RWPE2 (cell line): Measurements from ENCODE around the gene LATS1.

Experiments used
- ATAC-seq: fragments of 200-7000 bp; cut with Tn5 transposase; 3 replicates; pipeline ENCODE4 v1.9.1; 2021; ENCODE audit warnings: low read depth
- DNase-seq: peaks from one replicate; pipeline ENCODE4 v3.0.0-alpha.2; 2020; ENCODE audit warnings: low spot score
- H3K27ac ChIP-seq: fragments of 450-650 bp; 2 replicates; pipeline ENCODE4 v1.5.1; 2017; ENCODE audit warnings: mild to moderate bottlenecking; ENCODE audit not compliant: poor library complexity, severe bottlenecking
- H3K27me3 ChIP-seq: fragments of 250-450 bp; sonication (Bioruptor Pico); 2 replicates; pipeline ENCODE4 v1.5.1; 2021; ENCODE audit warnings: mild to moderate bottlenecking, moderate library complexity; ENCODE audit not compliant: insufficient read depth, poor library complexity, severe bottlenecking
- H3K36me3 ChIP-seq: fragments of 250-450 bp; sonication (Bioruptor Pico); 2 replicates; pipeline ENCODE4 v1.5.1; 2020; ENCODE audit warnings: low read depth, mild to moderate bottlenecking, moderate library complexity
- H3K4me1 ChIP-seq: fragments of 250-450 bp; sonication (Bioruptor Pico); 2 replicates; pipeline ENCODE4 v1.5.1; 2021; ENCODE audit warnings: mild to moderate bottlenecking, moderate library complexity; ENCODE audit not compliant: insufficient read depth, poor library complexity, severe bottlenecking
- H3K4me3 ChIP-seq: fragments of 250-450 bp; sonication (Bioruptor Pico); 2 replicates; pipeline ENCODE4 v1.5.1; 2021; ENCODE audit warnings: mild to moderate bottlenecking, moderate library complexity; ENCODE audit not compliant: severe bottlenecking
- H3K9me3 ChIP-seq: fragments of 250-450 bp; sonication (Bioruptor Pico); 2 replicates; pipeline ENCODE4 v1.5.1; 2021; ENCODE audit warnings: mild to moderate bottlenecking, moderate library complexity; ENCODE audit not compliant: severe bottlenecking
- CTCF ChIP-seq: fragments of 450-650 bp; IDR thresholded peaks from one replicate; pipeline ENCODE4 v1.5.1; 2017; ENCODE audit warnings: mild to moderate bottlenecking, moderate library complexity; ENCODE audit not compliant: poor library complexity, severe bottlenecking

LATS1 gene

DNA sequence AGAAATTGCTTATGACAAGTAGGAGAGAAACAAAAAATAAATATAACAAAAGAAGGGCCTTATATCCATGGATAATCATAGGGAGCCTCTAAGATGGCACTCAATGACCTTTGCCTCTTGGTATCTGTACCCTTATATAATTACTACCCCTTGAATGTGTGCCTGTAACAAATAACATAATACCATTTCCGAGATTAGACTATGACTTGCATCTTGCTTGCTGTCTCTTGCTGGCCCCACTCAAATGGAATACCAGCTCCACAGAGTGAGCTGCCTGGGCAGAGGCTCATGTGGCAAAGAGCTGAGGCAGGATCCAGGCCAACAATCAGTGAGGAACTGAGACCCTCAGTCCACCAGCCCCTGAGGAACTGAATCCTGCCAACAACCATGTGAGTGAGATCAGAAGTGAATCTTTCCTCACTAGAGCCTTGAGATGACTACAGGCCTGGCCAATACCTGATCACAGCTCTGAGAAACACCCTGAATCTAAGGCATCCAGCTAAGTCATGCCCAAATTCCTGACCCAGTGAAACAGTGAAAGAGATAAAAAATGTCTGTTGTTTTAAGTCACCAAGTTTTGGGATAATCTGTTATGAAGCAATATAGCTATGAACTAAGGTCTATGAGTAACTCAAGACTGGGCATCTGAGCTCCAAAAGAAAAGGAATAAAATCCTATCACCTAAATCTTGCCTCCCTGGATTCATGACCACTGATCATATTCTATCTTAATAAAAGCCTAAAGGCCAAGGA lies 74.9 kb downstream of the LATS1 start:
- TF ChIP-seq CTCF, result no peak
- ATAC-seq, result no peak
- H3K27me3 ChIP-seq, result no peaks in the 10 kb centered on the region
- no peaks in the 10 kb centered on the region for H3K9me3 ChIP-seq
- peaks cover 9% of the 10 kb centered on the region for H3K36me3 ChIP-seq
- no peak overlapping the region for H3K27ac ChIP-seq
- no peak for DNase-seq
- no peak overlapping the region for H3K4me3 ChIP-seq
- H3K4me1 ChIP-seq, result peaks cover 14% of the 10 kb centered on the region

- no peaks in the 10 kb centered on the region for H3K9me3 ChIP-seq
- no peak overlapping the region for H3K4me3 ChIP-seq
- H3K27ac ChIP-seq, result no peak overlapping the region
- peaks cover 33% of the 10 kb centered on the region for H3K36me3 ChIP-seq
- no peaks in the 10 kb centered on the region for H3K4me1 ChIP-seq
- H3K27me3 ChIP-seq, result no peaks in the 10 kb centered on the region
- no peak for DNase-seq
- ATAC-seq, result no peak
- no peak for TF ChIP-seq CTCF
Observed at GRCh38 chr6:149636124-149636523, 81.8 kb downstream of the LATS1 start.

GRCh38 chr6:149634315-149634714 lies 83.6 kb downstream of the LATS1 start:
- Histone ChIP-seq H3K4me1 (no peaks in the 10 kb centered on the region), H3K36me3 (peaks cover 46% of the 10 kb centered on the region)

GRCh38 chr6:149628875-149629510 lies 88.9 kb downstream of the LATS1 start:
- DNase-seq (no peak), ATAC-seq (no peak)
- Histone ChIP-seq H3K27ac (no peak overlapping the region), H3K36me3 (peaks cover 31% of the 10 kb centered on the region), H3K4me3 (no peak overlapping the region), H3K27me3 (no peaks in the 10 kb centered on the region), H3K4me1 (no peaks in the 10 kb centered on the region), H3K9me3 (no peaks in the 10 kb centered on the region)
- no peak for TF ChIP-seq CTCF

More at GRCh38 chr6:149634315-149634714, 83.6 kb downstream of the LATS1 start:
- no peak for TF ChIP-seq CTCF
- ATAC-seq, result no peak
- no peak for DNase-seq
- Histone ChIP-seq H3K27me3 (no peaks in the 10 kb centered on the region), H3K9me3 (no peaks in the 10 kb centered on the region), H3K27ac (no peak overlapping the region), H3K4me3 (no peak overlapping the region)

DNA sequence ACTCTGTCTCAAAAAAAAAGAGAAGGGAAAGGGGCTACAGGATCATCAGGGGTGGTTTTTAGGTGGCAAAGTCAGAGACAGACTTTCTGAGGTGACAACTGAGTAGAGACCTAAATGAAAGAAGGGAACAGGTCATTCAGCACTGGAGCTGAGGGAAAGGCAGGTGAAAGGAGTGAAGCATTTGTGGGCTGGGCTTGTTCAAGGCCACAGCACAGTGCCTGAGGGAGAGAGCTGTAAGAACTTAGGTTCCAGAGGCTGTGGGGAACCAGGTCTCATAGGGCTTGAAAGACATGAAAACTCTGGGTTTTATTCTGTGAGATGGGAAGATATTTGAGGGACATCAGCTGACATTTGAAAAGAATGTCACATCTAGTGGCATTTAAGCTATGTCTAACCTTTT lies 90.2 kb downstream of the LATS1 start:
- no peak overlapping the region for H3K4me3 ChIP-seq
- ATAC-seq (no peak), DNase-seq (no peak)
- no peak for TF ChIP-seq CTCF
- peaks cover 39% of the 10 kb centered on the region for H3K36me3 ChIP-seq
- no peaks in the 10 kb centered on the region for H3K4me1 ChIP-seq
- no peaks in the 10 kb centered on the region for H3K27me3 ChIP-seq
- no peak overlapping the region for H3K27ac ChIP-seq
- no peaks in the 10 kb centered on the region for H3K9me3 ChIP-seq
